ENCODE results near the gene C15orf62.

The C15orf62 gene, protein sequence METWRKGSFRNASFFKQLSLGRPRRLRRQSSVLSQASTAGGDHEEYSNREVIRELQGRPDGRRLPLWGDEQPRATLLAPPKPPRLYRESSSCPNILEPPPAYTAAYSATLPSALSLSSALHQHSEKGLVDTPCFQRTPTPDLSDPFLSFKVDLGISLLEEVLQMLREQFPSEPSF

DNA sequence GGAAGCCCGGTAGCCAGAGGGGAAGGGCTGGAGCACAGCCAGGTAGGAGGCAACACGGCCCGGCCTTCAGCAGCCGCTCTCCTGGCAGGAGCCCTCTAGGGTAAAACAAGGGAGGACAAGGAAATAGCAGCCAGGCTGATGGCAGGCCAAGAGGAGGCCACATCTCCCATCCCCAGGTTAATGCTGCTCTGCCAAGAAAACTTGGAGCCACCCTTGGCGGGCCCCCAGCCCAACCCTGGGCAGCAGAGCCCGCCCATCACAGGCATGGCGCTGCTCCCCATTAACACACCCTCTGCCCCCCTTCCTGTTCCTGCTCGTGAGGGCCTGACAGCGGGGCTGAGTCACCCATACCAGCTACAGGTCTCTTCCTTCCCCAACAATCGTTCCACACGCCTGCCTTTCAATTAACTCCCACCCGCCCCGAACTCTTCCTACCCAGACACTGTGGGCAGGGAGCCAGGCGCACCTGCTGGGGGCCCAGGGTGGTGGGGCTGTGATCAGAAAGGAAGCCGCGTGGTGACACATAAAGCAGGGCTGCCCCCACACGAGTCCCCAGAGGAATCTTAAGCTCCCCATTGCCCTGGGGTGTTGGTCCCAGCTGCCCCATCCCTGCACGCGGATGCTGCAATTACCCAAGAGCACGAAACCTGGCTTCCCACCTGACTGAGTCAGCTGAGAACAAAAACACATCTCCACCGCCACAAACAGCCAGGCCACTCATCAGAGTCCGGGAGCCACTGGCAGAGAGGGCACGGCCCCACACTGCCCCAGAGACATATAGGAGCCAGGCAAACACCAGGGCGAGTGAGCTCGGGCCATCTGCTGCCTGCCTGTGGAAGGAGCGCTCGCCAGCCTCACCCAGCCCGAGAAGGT, at the start of gene C15orf62:
Gene C15orf62, plus strand, starts transcription at position 707 of the 873 bp plus-strand sequence. CDS start 516 bp downstream, outside the sequence.
- peak; percentile 74 for DNase-seq

DNA sequence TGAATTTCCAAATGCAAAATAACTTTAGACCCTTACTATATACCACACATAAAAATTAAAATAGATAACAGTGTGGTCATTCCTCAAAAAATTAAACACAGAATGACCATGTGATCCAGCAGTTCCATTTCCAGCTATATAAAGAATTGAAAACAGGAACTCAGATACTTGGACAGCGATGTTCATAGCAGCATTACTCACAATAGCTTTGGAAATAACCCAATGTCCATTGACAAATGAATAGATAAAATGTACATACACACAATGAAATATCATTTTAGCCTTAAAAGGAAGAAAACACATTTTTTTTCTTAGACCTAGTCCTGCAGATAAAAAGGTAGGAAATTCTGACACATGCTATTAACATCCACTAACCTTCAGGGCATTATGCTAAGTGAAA, 48.1 kb upstream of the C15orf62 start:
- no peak for DNase-seq

DNA sequence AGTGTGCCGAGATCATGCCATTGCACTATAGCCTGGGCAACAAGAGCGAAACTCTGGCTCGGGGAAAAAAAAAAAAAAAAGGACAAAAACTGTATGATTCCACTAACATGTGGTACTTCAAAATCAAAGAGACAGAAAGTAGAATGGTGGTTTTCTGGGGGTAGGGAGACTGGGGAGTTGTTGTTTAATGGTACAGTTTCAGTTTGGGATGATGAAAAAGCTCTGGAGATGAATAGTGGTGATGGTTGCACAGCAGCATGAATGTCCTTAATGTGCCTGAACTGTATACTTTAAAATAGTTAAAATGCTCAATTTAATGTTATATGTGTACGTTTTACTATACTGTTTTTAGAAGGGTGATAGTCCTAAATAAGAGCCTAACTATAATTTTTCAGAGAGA, 47.4 kb upstream of the C15orf62 start:
- DNase-seq: no peak

DNA sequence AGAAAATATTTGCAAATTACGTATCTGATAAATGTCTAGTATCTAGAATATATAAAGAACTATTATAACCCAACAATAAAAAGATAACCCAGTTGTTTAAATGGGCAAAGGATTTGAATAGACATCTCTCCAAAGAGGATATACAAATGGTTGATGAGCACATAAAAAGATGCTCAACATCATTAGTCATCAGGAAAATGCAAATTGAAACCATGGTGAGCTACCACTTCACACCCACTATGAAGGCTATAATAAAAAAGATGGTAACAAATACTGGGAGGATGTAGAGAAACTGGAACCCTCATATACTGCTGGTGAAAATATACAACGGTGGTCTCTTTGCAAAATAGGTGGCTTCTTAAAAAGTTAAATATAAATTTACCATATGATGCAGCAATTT, 46.8 kb upstream of the C15orf62 start:
- no peak for DNase-seq

DNA sequence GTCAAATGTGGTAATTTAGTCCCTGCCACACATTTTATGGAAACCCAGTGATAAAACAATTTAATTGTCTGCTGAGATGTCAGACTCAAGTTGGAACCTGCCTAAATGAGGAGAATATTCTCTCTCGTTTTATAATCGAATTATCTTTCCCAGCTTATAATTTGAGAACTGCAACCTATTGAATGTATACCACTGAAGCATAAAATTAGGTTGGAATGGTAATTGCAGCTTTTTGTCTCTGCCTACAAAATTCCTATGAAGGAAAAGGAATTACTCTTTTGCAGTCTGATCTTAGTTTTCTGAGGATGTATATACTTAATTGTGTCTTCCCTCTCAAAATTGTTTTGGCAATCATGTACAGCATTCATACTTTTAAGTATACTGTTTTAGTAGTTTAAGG, 45.9 kb upstream of the C15orf62 start:
- no peak for DNase-seq

DNA sequence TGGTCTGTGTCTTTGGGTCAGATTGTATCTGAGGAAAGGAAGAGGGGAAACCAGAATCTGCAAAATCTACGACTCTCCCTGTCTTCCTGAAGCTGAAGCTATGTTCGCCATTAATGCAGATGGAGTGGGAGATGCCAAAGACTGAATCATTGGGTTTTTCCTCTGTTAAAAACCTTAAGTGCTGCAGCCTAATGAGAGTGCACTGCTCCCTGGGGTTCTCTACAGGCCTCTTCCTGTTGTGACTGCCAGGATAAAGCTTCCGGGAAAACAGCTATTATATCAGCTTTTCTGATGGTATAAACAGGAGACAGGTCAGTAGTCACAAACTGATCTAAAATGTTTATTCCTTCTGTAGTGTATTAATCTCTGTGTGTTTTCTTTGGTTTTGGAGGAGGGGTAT, 38.7 kb upstream of the C15orf62 start:
- DNase-seq: no peak

DNA sequence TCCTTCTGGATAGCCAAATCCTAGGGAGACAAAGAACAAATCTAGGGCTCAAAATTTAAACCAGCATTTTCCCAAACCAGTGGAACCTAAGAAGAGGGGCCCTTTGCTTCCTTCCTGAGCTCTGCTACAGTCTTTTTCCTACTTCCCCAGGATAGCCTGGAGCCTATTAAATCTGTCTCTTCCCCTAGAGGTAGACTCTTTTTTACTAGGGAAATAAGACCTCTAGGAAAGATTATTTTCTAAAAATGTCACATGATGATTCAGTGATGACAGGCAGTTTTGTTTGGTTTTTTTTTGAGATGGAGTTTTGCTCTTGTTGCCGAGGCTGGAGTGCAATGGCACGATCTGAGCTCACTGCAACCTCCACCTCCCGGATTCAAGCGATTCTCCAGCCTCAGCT, 33.2 kb upstream of the C15orf62 start:
- DNase-seq: no peak

DNA sequence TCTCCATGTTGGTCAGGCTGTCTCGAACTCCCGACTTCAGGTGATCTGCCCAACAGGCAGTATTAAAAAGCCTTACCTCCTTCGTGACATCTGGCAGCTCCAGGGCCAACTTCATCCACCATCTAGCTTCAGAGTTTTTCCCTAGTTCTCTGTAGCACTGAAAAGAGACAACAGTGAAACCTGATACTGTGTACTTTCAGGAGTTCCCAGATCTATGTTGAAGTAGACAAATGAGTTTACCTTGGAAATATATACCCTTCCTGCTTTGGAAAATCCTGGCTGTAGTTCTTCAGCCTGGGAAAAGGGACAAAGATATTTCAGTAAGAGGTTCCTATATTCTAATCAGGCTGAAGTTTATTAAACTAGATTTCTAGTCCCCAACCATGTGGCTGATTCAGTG, 32.7 kb upstream of the C15orf62 start:
- DNase-seq: no peak

DNA sequence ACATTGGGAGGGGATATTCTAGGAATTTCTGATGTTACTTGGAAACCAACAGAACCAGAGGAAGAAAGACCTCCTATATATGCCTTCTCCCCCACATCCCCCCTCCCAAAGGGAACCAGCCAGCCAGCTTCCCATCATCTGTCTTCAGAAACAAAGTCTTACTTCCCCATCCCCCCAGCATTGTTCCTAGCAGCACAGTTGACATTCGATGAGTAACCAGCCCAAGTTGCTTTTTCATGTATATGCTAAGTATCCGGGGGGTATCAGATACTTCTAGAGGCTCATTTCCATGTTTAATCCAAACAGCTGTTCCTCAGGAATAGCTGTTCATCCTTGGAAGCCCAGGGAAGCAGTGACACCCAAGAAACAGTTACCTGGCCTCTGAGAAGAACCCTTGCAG, 30.7 kb upstream of the C15orf62 start:
- no peak for DNase-seq

DNA sequence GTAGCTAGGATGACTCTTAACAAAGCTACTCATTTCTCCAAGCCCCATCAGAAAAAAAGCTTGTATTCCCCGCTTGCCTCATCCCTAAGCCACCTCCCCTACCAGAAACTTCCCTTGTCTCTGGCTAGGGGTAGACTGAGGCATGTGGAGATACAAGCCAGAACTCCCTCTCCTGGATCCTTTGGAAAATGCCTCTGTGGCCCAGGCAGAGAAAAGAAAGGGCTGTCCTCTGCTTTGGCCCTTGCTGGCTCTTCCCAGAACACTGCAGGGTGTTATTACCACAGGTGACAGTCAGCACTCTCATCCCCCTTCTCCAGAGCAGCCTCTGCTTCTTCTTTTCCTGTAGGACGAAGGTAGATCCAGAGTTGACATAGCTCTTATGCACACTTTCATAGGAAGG, 29.9 kb upstream of the C15orf62 start:
- no peak for DNase-seq

DNA sequence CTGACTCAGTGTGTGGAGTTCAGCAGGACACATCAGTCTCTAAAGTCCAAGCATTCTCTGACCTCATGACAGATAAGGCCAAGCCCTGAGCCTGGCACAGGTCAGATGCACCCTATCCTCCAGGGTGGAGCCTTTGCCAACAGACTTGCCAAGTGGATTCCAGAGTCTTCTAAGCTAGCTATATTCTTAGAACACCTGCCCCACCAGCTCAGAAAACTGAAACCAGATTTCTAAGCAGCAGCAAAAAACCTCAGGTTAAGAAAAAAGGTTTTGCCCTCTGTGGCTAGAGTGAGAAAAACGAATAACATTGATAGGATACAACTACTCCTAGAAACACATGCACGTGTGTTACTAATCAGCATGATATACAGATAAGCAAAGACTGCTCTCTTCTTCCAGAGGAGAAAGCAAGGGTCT, 26.3 kb upstream of the C15orf62 start:
- no peak for DNase-seq

DNA sequence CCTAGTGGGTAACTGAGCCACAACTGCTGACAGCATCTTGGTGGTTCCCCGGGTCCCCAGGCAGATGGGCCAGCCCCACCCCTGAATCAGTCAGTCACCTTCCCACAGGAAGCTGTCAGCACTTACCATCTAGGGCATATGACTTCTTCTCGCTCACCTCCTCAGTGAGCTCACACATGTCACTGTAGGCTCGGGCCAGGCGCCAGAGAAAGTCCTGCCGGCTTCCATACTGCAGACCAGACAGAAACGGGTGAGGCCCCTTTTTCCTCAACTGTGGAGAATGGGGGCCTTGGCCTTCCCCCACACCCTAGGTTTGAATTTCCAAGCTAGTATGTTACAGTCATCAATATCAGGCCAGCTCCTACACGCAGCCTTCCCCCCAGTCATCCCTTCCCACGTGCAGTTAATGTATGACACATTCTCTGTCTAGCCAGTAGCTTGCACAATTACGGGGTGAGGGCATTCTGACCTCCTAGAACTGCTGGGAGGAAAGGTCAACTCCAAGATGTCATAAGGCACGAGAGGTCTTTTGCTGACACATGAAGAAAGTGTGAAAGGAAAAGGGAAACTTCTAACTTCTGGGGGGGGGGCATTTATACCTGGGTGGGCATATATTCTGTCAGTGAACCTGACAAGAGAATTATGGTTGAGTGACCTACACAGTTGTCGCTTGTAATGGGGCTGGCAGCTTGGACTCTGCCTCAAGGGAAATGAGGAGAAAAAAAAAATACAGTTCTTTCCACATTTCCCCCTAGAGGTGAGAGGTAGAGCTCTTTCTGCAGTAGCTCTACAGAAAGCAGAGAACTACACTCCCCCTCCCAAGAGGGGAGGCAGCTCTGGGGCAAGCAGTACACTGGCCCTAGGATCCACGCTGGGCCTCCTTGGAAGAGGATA, 25.6 kb upstream of the C15orf62 start:
- no peak for DNase-seq

DNA sequence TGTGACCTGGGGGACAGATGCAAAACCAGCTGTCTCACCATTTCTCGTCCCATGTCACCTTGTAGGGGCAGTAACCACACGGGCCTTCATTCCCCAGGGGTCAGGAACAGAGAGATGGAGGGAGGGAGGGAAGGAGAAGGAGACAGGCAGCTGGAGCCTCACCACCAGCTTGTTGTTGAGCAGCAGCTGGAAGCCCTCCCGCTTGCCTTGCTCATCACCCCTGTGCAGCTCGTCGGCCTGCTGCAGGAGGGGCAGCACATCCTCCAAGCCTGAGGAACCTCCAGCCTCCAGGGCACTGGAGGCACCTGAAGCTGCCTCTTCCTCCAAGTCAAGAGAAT, 25.0 kb upstream of the C15orf62 start:
- no peak for DNase-seq

DNA sequence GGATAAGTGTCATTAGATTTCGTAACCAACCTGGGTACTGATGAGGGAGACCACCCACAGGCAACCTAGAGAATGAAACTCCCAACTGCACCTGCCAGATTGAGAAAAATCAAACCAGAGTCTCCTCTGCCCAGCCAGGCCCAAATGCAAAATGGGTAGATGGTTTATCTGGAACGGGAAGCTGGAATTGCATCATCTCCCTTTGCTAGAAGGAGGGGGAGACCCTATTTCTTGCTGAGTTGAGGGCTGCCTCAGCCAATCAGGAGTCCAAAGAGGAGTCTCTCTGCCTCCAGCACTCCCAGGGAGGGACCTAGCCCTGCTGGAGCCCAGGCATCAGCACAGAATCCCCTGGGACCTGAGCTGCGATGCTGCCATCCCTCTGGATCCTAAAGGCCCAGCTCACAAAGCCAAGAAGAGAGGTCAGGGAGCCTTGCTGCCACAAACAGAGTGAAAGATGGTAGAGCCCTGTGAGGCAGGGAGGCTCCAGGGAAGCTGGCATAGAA, 22.8 kb upstream of the C15orf62 start:
- DNase-seq: no peak

DNA sequence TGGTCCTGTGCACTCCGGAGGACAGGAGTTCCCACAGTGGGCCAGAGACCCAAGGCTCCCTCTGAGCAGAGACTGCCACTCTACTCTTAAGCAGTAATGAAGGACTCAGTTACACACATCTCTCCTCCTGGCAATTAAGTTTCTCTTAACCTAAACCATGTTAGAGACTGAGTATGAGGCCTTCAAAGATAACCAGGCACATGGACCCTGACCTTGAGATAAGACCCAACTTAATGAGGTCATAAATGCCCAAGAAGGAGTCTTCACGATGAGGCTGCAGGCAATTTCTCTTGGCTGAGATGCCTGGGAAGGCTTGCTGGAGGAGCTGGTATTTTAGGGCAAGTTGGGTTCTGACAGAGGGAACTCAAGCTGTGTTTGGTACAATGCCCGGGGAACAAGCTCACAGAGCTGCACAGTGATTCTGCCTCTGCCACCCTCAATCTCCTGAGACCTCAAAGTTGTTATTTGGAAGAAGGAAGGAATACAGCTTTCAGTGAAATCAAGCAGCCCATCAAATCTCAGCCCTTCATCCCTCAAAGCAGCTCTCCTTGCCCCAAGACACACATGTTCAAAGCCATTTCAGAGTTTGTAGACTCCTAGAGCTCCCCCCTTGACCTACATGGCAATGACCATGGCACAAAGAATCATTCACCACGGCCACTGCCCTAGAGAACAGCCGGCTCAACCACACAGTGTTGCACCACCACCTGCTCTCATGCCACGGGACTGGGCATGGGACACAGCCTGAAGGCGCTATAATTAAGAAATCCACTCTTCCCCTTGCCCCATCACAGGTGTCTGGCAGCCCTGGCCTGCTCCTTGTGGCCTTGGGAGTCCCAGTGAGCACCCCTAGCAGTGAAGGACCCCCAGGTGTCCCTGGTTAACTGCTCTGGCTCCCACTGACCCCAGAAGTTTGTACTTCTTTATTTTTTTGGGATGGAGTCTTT, 21.8 kb upstream of the C15orf62 start:
- DNase-seq: no peak

DNA sequence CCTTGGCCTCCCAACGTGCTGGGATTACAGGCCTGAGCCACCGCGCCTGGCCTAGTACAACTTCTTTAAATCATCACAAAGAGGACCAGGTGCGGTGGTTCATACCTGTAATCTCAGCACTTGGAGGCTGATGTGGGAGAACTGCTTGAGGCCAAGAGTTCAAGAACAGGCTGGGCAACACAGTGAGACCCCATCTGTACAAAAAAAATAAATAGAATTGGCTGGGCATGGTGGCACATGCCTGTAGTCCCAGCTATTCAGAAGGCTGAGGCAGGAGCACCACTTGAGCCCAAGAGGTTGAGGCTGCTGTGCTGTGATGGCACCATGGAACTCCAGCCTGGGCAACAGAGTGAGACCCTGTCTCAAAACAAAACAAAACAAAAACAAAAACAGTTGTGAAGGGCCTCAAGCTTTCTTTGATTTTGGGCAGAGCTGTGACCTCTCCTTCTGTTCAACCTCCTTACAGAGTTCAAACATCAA, 20.6 kb upstream of the C15orf62 start:
- no peak for DNase-seq

DNA sequence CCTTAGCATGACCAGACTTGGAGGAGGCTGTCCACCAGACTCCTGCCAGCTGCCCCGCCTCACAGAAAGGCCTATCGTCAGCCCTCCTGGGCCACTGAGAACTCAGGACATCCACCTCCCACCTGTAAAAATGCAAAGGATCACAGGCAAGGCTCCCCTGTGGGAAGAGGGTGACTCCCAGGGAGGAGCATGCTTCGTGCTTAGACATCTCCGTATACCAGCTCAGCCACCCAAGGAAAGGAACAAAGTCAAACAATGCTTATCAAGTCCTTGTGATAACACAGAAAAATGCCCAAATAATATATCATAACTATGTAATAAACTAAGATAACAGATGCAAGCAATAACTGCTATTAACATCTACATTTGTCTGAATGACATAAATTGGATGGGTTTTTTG, 18.9 kb upstream of the C15orf62 start:
- no peak for DNase-seq

DNA sequence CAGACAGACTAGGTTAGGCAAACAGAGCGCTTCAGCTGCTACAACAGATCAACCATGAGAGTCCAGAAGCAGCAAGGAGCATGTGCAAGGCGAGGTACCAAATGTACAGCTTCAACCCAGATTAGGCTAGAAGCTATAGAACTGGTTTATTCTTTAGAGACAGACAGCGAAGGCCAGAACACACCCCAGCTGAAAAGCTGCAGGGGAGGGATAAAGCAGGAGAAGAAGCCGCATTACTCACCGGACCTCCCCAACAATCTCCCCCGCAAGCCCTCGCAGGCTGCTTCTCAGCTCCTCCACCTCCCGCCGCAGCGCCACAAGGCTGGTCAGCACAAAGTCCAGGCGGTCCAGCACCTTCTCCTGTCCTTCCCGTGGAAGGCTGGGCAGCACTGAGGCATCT, 18.0 kb upstream of the C15orf62 start:
- DNase-seq: no peak

DNA sequence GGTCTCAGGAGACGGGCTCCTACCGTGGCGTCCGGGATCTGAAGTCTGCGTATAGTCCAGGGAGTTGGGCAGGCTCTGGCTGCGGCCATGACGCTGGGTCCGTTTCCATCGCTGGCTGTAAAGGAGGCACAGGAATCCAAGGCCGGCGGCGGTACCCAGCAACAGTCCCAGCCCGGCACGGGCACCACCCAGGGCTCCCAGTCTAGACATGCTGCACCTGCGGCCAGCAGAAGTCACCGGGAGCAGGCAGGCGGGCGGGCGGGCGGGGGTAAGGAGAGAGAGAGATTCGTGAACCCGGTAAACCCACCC, 15.3 kb upstream of the C15orf62 start:
- no peak for DNase-seq

DNA sequence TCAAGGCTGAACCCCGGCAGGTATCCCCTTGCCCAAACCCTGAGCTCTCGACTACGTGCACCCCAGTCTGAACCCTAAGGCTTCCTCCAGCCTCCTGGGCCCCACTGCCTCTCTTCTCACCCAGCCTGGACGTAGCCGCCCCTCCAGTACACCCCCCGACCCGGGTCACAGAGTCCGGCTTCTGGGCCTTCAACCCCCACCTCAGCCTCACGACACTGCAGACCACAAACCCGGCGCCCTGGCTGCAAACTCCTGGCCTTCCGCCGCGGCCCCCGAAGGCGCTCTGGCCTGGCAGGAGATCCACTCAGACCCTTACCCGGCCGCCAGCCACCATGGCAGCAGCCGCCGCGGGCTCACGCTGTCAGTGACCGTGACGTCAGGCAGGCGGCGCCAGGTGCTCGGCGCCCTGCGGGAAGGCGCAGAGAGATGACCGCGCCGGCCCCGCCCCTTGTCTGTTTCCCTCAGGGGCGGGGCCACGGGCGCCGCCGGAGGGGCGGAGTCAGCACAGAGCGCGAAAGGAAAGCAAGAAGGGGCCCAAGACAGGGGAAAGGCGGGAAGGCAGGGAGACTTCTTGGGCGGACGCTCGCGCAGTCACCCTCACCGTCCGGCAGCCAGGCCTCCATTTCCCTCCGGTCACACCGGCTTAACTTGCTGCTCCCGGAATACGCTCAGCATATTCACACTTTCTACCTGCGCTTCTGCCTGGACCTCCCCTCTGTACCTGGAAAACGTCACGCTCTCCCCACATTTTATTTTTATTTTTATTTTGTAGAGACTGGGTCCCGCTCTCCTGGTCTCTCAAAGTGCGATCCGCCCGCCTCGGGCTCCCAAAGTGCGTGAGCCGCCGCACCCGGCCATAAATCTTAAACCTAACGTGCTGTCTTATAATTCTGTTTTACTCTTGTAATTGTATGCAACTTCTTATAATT, 14.6 kb upstream of the C15orf62 start, which contains the start of gene RMDN3:
Gene RMDN3, minus strand, starts transcription at position 372 of the 929 bp plus-strand sequence. CDS start 471 bp downstream, outside the sequence.
- DNase-seq: peak; percentile 85

DNA sequence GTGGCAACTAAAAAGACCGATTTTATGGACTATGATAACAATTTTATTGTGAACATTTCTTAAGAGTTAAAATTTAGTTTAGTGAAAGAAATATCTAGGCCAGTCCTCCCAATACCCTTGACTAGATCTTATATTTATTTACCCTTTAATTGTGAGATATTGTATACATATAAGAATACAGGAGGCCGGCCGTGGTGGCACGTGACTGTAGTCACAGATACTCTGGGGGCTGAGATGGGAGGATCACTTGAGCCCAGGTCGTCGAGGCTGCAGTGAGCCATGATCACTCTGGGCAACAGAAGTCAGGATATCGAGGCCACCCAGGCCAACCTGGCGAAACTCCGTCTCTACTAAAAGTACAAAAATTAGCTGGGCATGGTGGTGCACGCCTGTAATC, 14.0 kb upstream of the C15orf62 start:
- DNase-seq: peak; percentile 38
